Epithelial cell of esophagus (primary cell): ENCODE data around the gene FUOM.

ENCODE experiments used
- DNase-seq: peaks from one replicate; pipeline ENCODE4 v3.0.0; 2010; ENCODE audit warnings: low read depth
- H3K4me3 ChIP-seq: 2 replicates; pipeline ENCODE4 v1.5.1; 2011; ENCODE audit warnings: mild to moderate bottlenecking, low read length, control low read depth
- TF ChIP-seq, protein P1 (sequence below): IDR thresholded peaks from 2 replicates; pipeline ENCODE4 v1.5.1; 2011; ENCODE audit warnings: low read depth, mild to moderate bottlenecking, low read length, control low read depth, inconsistent platforms; ENCODE audit not compliant: insufficient read depth; ENCODE audit errors: missing control alignments

The FUOM gene

DNA sequence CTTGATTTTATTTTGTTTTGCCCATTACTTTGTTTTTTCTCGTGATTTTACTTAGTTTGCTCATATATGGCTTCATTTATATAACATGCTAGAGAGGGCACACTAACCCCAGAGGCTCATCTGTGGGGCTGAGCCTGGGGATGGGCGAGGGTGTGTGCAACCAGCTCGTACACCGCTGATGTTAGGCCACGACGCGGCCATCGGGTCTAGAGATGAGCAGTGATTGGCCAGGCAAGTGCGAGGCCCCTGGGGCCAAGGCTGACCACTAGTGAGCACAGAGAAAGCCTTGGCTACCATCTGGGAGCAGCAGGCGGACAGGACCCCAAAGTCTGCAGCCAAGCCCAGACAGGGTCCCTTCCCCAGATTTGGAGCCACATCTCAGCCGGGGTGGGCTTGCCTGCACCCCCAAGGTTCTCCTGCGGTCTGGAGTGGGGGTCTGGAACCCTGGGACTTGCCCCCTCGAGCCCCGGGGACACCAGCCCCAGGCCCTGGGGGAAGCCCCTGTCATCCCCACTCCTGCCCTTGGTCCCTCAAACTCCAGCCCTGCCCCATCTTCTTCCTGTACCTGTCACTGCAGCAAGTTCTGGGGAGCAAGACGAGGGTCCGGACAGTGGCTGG lies 3.7 kb downstream of the FUOM start:
- TF ChIP-seq, protein P1, sequence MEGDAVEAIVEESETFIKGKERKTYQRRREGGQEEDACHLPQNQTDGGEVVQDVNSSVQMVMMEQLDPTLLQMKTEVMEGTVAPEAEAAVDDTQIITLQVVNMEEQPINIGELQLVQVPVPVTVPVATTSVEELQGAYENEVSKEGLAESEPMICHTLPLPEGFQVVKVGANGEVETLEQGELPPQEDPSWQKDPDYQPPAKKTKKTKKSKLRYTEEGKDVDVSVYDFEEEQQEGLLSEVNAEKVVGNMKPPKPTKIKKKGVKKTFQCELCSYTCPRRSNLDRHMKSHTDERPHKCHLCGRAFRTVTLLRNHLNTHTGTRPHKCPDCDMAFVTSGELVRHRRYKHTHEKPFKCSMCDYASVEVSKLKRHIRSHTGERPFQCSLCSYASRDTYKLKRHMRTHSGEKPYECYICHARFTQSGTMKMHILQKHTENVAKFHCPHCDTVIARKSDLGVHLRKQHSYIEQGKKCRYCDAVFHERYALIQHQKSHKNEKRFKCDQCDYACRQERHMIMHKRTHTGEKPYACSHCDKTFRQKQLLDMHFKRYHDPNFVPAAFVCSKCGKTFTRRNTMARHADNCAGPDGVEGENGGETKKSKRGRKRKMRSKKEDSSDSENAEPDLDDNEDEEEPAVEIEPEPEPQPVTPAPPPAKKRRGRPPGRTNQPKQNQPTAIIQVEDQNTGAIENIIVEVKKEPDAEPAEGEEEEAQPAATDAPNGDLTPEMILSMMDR = no peak
- no peak overlapping the region for H3K4me3 ChIP-seq
- DNase-seq = no peak

DNA sequence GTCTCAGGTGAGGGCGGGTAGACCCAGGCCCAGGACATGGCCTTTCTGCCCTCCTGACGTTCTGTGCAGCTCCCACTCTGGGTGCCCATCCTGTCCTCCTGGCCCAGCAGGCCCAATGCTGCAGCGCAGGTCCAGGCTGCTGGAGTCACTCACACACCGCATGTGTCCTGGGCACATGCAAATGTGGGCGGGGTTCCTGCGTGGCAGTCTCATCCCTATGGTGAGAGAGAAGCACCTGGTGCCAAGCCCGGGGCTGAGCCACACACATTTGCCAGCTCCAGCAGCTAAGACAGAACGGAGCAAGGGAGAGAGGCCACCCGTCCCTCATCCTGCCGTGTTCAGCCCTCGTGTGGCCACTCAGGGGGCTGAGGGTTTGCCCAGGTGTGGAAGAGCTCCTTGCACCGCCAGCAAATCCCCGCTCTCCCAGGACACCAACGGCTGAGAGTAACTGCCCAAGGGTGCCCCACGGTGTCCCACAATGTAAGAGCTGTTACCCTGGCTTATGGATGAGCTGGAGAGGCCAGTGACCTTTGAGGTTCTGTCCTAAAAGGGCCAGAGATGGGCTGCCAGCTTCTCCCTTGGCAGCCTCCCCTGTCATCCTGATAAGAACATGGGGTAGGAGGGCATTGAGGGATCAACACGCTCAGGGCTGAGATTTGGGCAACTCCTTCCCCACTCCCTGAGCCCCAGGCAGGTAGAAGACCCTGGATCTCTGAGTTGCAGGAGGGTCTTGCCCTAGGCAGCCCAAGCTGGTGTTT lies 4.4 kb downstream of the FUOM start:
- no peak overlapping the region for H3K4me3 ChIP-seq
- no peak for DNase-seq
- TF ChIP-seq, protein P1 = no peak

DNA sequence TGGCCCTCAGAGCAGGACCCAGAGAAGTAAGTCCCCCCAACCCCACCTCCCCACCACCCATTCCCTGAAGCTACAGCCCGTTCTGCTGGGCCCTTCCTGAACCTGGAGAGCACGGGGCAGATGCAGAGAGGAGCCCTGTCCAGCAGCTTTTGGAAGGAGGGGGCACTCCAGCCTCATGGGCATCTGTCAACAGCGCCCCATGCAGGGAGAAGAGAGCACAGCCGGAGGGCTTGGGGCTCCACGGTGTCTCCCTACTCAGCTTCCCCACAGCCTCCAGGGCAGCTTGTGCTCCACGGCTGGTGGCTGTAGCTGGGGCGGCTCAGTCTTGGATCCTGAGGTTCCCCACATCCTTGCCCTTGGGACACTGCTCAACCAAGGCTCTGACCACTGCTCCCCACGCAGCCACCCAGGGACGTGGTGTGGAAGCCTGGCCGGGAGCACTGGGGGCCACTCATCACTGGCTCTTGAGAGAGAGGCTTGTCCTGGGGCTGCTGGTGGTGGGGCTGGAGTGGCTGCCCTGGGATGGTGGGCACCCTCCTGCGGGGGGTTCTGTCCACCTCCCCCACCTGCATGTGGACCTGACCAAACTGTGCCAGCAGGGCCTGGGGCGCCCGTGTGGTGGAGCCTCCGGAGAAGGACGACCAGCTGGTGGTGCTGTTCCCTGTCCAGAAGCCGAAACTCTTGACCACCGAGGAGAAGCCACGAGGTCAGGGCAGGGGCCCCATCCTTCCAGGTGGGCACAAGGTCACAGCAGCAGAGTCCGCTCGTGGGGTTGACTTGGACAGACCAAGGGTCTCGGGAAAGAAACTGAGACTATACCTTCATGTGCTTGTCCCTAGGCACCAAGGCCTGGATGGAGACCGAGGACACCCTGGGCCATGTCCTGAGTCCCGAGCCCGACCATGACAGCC lies 6.2 kb downstream of the FUOM start:
- TF ChIP-seq, protein P1 = no peak
- no peak overlapping the region for H3K4me3 ChIP-seq
- no peak for DNase-seq

DNA sequence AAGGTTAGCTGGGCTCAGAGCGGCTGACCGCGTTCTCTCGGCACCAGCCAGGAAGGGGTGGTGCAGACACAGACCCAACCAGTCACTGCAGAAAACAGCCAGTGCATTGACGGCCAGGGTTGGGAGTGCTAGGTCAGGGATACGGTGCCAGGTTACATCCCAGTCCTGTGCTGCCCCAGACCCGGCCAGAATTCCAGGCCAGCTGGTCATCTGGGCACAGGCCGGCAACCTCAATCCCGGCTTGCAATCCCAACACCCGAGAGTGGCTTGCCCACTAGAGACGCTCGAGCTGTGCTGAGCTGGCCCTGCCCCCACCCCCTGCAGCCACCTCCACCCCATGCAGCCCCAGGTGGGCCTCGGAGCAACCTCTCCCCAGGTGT lies 6.9 kb downstream of the FUOM start:
- TF ChIP-seq, protein P1 = no peak
- DNase-seq = no peak
- no peak overlapping the region for H3K4me3 ChIP-seq

DNA sequence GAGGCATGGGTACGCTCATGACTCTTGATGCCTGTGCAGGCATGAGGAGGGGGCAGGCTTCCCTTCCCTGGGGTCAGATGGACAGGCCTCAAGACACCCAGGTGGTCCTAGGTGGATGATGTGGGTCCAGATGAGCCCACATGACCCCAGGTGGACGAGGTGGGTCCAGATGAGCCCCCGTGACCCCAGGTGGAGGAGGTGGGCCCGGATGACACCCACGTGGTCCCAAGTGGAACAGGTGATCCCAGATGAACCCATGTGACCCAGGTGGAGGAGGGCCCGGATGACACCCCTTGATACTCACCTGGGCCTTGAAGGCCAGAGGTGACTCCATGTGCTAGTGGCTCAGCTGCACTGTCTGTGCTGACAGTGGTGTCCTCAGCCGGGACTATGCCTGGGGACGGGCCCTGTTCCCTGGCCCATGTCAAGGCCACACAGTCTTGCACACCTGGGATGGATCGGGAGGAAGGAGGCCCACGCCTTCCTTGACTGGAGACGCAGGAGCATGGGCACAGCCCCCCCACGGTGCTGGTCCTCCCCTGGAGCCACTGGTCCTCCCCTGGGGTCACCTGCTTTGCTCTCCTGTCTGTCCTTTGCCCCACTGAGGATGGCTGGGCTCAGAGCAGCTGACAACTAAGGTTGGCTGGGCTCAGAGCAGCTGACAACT lies 7.4 kb downstream of the FUOM start:
- H3K4me3 ChIP-seq = no peak overlapping the region
- TF ChIP-seq, protein P1 = no peak
- no peak for DNase-seq

DNA sequence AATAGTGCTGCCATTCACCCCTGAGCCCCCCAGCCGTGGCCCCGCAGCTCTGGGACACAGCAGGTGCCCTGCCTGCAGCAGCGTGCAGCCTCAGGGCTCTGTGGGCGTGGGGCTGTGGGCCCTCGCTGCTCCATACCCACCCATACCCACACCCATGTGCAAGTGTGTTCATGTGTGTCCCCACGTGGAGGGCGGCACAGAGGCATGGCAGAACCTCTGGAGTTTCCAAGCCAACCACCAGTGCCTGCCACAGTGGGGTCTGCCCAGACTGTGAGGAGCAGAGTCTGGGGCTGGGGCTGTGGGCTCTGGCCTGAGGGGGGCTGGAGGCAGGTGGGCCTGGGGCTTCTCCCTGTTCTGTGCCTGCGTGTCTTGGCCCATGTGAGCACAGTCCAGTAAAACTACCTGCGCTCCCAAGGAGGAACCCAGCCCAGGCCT lies 8.2 kb downstream of the FUOM start:
- no peak overlapping the region for H3K4me3 ChIP-seq
- DNase-seq = no peak
- TF ChIP-seq, protein P1 = no peak
